Mesenchymal stem cell (in vitro differentiated cells and primary cell): ENCODE measurements around the gene CASTOR1.

Source experiments
- DNase-seq: peaks from one replicate; pipeline ENCODE4 v3.0.0-alpha.2; 2013
- H2AFZ ChIP-seq: one replicate; pipeline ENCODE4 v1.6.1; 2013; ENCODE audit warnings: low read depth, mild to moderate bottlenecking, control low read depth, inconsistent platforms, low read length, moderate library complexity
- H2AK5ac ChIP-seq: 2 replicates; pipeline ENCODE4 v1.6.1; 2013; ENCODE audit warnings: low read length, moderate library complexity, mild to moderate bottlenecking, inconsistent platforms; ENCODE audit not compliant: severe bottlenecking
- H2BK120ac ChIP-seq: one replicate; pipeline ENCODE4 v1.6.1; 2013; ENCODE audit warnings: low read depth, mild to moderate bottlenecking, inconsistent platforms, low read length, moderate library complexity
- H2BK12ac ChIP-seq, 2 experiments: one replicate each; pipeline ENCODE4 v1.6.1; 2013; ENCODE audit warnings: inconsistent platforms in 2 of 2, low read length in 2 of 2, mild to moderate bottlenecking in 2 of 2, moderate library complexity in 2 of 2, control low read depth in 1 of 2
- H2BK15ac ChIP-seq: one replicate; pipeline ENCODE4 v1.6.1; 2013; ENCODE audit warnings: mild to moderate bottlenecking, low read depth, inconsistent platforms; ENCODE audit not compliant: poor library complexity, severe bottlenecking
- H2BK5ac ChIP-seq: 2 replicates; pipeline ENCODE4 v1.6.1; 2013; ENCODE audit warnings: low read depth, mild to moderate bottlenecking, low read length, control low read depth, inconsistent platforms; ENCODE audit not compliant: poor library complexity, severe bottlenecking
- H3K14ac ChIP-seq, 2 experiments: one replicate each; pipeline ENCODE4 v1.6.1; 2013; ENCODE audit warnings: inconsistent platforms in 2 of 2, low read length in 2 of 2, control low read depth in 1 of 2, mild to moderate bottlenecking in 1 of 2, moderate library complexity in 1 of 2
- H3K18ac ChIP-seq, 2 experiments: one replicate each; pipeline ENCODE4 v1.6.1; 2013; ENCODE audit warnings: inconsistent platforms in 2 of 2, low read length in 2 of 2, control low read depth in 1 of 2, low read depth in 1 of 2, mild to moderate bottlenecking in 1 of 2
- H3K23ac ChIP-seq, 2 experiments: one replicate each; pipeline ENCODE4 v1.6.1; 2013; ENCODE audit warnings: inconsistent platforms in 2 of 2, low read length in 2 of 2, mild to moderate bottlenecking in 2 of 2, moderate library complexity in 2 of 2, control low read depth in 1 of 2
- H3K27ac ChIP-seq: 2 replicates; pipeline ENCODE4 v1.5.1; 2013; ENCODE audit warnings: mild to moderate bottlenecking, moderate library complexity, low read length, control low read depth, inconsistent platforms; ENCODE audit not compliant: poor library complexity, severe bottlenecking
- H3K27me3 ChIP-seq, 2 experiments: 2 replicates each; pipeline versions ENCODE4 v1.6.1 to v1.7.0; 2013; ENCODE audit warnings: low read length in 2 of 2, mild to moderate bottlenecking in 2 of 2, moderate library complexity in 2 of 2, control low read depth in 1 of 2, inconsistent platforms in 1 of 2; ENCODE audit not compliant: control insufficient read depth in 1 of 2, insufficient read depth in 1 of 2
- H3K36me3 ChIP-seq, 2 experiments: 2 replicates each; pipeline versions ENCODE4 v1.6.1 to v1.7.0; 2013; ENCODE audit warnings: low read length in 2 of 2, control low read depth in 1 of 2, inconsistent platforms in 1 of 2, low read depth in 1 of 2, mild to moderate bottlenecking in 1 of 2; ENCODE audit not compliant: insufficient read depth in 2 of 2, control insufficient read depth in 1 of 2
- H3K4ac ChIP-seq, 2 experiments: one replicate each; pipeline ENCODE4 v1.6.1; 2013; ENCODE audit warnings: inconsistent platforms in 2 of 2, low read length in 2 of 2, mild to moderate bottlenecking in 2 of 2, moderate library complexity in 2 of 2, control low read depth in 1 of 2, low read depth in 1 of 2
- H3K4me1 ChIP-seq: 2 replicates; pipeline ENCODE4 v1.6.1; 2013; ENCODE audit warnings: low read depth, low read length, control low read depth; ENCODE audit not compliant: control insufficient read depth, insufficient read depth
- H3K4me2 ChIP-seq: 2 replicates; pipeline ENCODE4 v1.6.1; 2013; ENCODE audit warnings: low read length, mild to moderate bottlenecking, inconsistent platforms; ENCODE audit not compliant: poor library complexity, severe bottlenecking
- H3K4me3 ChIP-seq, 2 experiments: 2 replicates each; pipeline versions ENCODE4 v1.5.1 to v1.7.0; 2013; ENCODE audit warnings: low read length in 2 of 2, mild to moderate bottlenecking in 2 of 2, control low read depth in 1 of 2, low read depth in 1 of 2; ENCODE audit not compliant: insufficient read depth in 1 of 2
- H3K79me1 ChIP-seq: replicated peaks from 2 replicates; pipeline ENCODE4 v1.6.1; 2013; ENCODE audit warnings: mild to moderate bottlenecking, control low read depth, low read length, inconsistent platforms; ENCODE audit not compliant: poor library complexity, severe bottlenecking
- H3K9ac ChIP-seq: 2 replicates; pipeline ENCODE4 v1.7.0; 2013; ENCODE audit warnings: mild to moderate bottlenecking, low read length, moderate library complexity
- H3K9me3 ChIP-seq: 2 replicates; pipeline ENCODE4 v1.7.0; 2013; ENCODE audit warnings: mild to moderate bottlenecking, low read length; ENCODE audit not compliant: control insufficient read depth
- H4K8ac ChIP-seq: one replicate; pipeline ENCODE4 v1.6.1; 2013; ENCODE audit warnings: inconsistent platforms, mild to moderate bottlenecking, low read length, moderate library complexity
- H4K91ac ChIP-seq: one replicate; pipeline ENCODE4 v1.6.1; 2013; ENCODE audit warnings: mild to moderate bottlenecking, low read length, inconsistent platforms
- WGBS: methylation state at CpG from one replicate; pipeline ENCODE4 v1.1.7; 2013; ENCODE audit warnings: mixed read lengths; 5-methylcytosine and 5-hydroxymethylcytosine counted together

The CASTOR1 gene

DNA sequence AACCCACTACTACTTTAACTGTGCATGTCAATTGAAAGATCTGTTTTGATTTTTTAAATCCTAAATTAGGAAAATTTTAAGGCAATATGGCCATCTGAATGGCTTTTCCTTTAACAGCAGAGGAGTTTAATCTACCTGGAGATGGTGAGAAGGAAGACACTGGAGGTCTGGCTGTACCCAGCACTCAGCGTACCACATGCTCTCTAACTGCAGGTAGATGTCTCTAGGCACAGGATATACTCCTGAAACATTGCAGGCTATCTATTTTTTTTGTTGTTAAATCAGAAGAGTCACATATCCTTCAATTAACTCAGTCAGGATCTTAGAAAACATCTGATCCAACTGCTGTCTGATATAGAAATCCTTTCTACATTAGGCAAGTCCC, 17.3 kb upstream of the CASTOR1 start:
- no peak overlapping the region for H3K4ac ChIP-seq
- no peak overlapping the region for H3K18ac ChIP-seq
- H2BK5ac ChIP-seq, result no peak overlapping the region
- no peak overlapping the region for H4K8ac ChIP-seq
- H4K91ac ChIP-seq, result no peak overlapping the region
- H3K79me1 ChIP-seq, result peaks cover 27% of the 10 kb centered on the region
- H2BK120ac ChIP-seq, result no peak overlapping the region
- no peak overlapping the region for H2BK12ac ChIP-seq
- H3K4me2 ChIP-seq, result no peak overlapping the region
- H3K4me3 ChIP-seq, result no peak overlapping the region
- peaks cover 13 to 26% of the 10 kb centered on the region in 2 experiments for H3K36me3 ChIP-seq
- no peak overlapping the region for H3K9ac ChIP-seq
- no peak overlapping the region for H2AFZ ChIP-seq
- peaks cover 57% of the 10 kb centered on the region for H3K4me1 ChIP-seq
- no peak overlapping the region for H3K14ac ChIP-seq
- no peaks in the 10 kb centered on the region for H3K27me3 ChIP-seq
- no peak overlapping the region for H3K27ac ChIP-seq
- no CpG with 5 or more reads among the region's 1 CpG for WGBS
- no peak for DNase-seq
- H3K9me3 ChIP-seq, result no peaks in the 10 kb centered on the region
- H2AK5ac ChIP-seq, result no peak overlapping the region
- no peak overlapping the region for H3K23ac ChIP-seq
- H2BK15ac ChIP-seq, result no peak overlapping the region

- Histone ChIP-seq H3K18ac (peak overlapping the region; percentile 59 to 73), H2BK15ac (no peak overlapping the region), H4K91ac (peak overlapping the region; percentile 73), H3K9me3 (no peaks in the 10 kb centered on the region), H3K4me1 (peaks cover 54% of the 10 kb centered on the region), H4K8ac (peak overlapping the region; percentile 66), H3K23ac (no peak overlapping the region), H2BK5ac (no peak overlapping the region), H3K79me1 (peaks cover 31% of the 10 kb centered on the region), H3K27me3 (no peaks in the 10 kb centered on the region), H3K14ac (no peak overlapping the region), H2AFZ (no peak overlapping the region), H3K9ac (peak overlapping the region; percentile 58), H3K4me3 (peak overlapping the region in 1 of 2 experiments; percentile 17), H3K27ac (no peak overlapping the region), H3K4ac (peak overlapping the region in 1 of 2 experiments; percentile 44), H2BK12ac (no peak overlapping the region), H3K4me2 (no peak overlapping the region), H2AK5ac (peak overlapping the region; percentile 26), H3K36me3 (peaks cover 17 to 31% of the 10 kb centered on the region in 2 experiments), H2BK120ac (no peak overlapping the region)
- DNase-seq, result no peak
- 90% methylated on average over 3 of the region's 3 CpGs for WGBS
These were observed 16.8 kb upstream of the CASTOR1 start for GRCh38 chr22:30305906-30306626.

GRCh38 chr22:30305519-30305905, 16.2 kb upstream of the CASTOR1 start:
- Histone ChIP-seq H3K27ac (no peak overlapping the region), H2BK15ac (no peak overlapping the region), H3K18ac (peak overlapping the region; percentile 59 to 73), H3K79me1 (peaks cover 36% of the 10 kb centered on the region), H2BK5ac (no peak overlapping the region), H3K4me1 (peaks cover 51% of the 10 kb centered on the region), H3K4me2 (no peak overlapping the region), H3K23ac (no peak overlapping the region), H3K4me3 (peak overlapping the region in 1 of 2 experiments; percentile 17), H2BK120ac (no peak overlapping the region), H4K91ac (peak overlapping the region; percentile 73), H4K8ac (peak overlapping the region; percentile 66), H2AFZ (no peak overlapping the region), H3K4ac (peak overlapping the region; percentile 40 to 44), H3K36me3 (peaks cover 22 to 37% of the 10 kb centered on the region in 2 experiments), H2BK12ac (no peak overlapping the region), H3K9ac (peak overlapping the region; percentile 58), H3K9me3 (no peaks in the 10 kb centered on the region), H3K27me3 (no peaks in the 10 kb centered on the region), H2AK5ac (peak overlapping the region; percentile 26), H3K14ac (no peak overlapping the region)
- DNase-seq, result peak; percentile 30
- WGBS, result 47% methylated on average over 4 of the region's 4 CpGs

GRCh38 chr22:30304495-30305244, 15.4 kb upstream of the CASTOR1 start:
- Histone ChIP-seq H3K18ac (no peak overlapping the region), H3K27me3 (no peaks in the 10 kb centered on the region), H4K91ac (no peak overlapping the region), H2AFZ (no peak overlapping the region), H3K27ac (no peak overlapping the region), H3K79me1 (peaks cover 40% of the 10 kb centered on the region), H3K9ac (peak overlapping the region; percentile 58), H3K36me3 (peaks cover 31 to 44% of the 10 kb centered on the region in 2 experiments), H2AK5ac (no peak overlapping the region), H3K23ac (no peak overlapping the region), H3K14ac (no peak overlapping the region), H2BK120ac (no peak overlapping the region), H3K4me3 (peak overlapping the region in 1 of 2 experiments; percentile 17), H4K8ac (peak overlapping the region; percentile 20), H2BK5ac (no peak overlapping the region), H3K4me1 (peaks cover 47% of the 10 kb centered on the region), H3K9me3 (no peaks in the 10 kb centered on the region), H2BK12ac (peak overlapping the region in 1 of 2 experiments; percentile 9), H3K4me2 (no peak overlapping the region), H2BK15ac (no peak overlapping the region), H3K4ac (no peak overlapping the region)
- no peak for DNase-seq
- 96% methylated on average over 7 of the region's 7 CpGs for WGBS
